Osteoblast (primary cell): ENCODE data around the gene NHSL2. TPM values are rescaled to one million over a fixed set of nuclear protein-coding genes. Genes with fewer than 3 reads are reported as not detected.

ENCODE experiments used
- DNase-seq: peaks from one replicate; pipeline ENCODE4 v3.0.0; 2011; ENCODE audit warnings: low spot score, mixed read lengths; ENCODE audit not compliant: insufficient read length; ENCODE audit errors: missing footprints
- H2AFZ ChIP-seq: 2 replicates; pipeline ENCODE4 v1.6.0; 2011; ENCODE audit warnings: mild to moderate bottlenecking, low read length
- H3K27ac ChIP-seq: 2 replicates; pipeline ENCODE4 v1.5.1; 2011; ENCODE audit warnings: mild to moderate bottlenecking, low read depth, low read length, moderate library complexity
- H3K27me3 ChIP-seq: 2 replicates; pipeline ENCODE4 v1.6.0; 2012; ENCODE audit warnings: mild to moderate bottlenecking, control low read depth, inconsistent platforms, low read length, moderate library complexity; ENCODE audit not compliant: insufficient read depth
- H3K36me3 ChIP-seq: 2 replicates; pipeline ENCODE4 v1.5.1; 2011; ENCODE audit warnings: mild to moderate bottlenecking, low read length, control low read depth, moderate library complexity; ENCODE audit not compliant: insufficient read depth
- H3K4me1 ChIP-seq: 2 replicates; pipeline ENCODE4 v1.5.1; 2011; ENCODE audit warnings: mild to moderate bottlenecking, low read length, control low read depth, moderate library complexity; ENCODE audit not compliant: insufficient read depth
- H3K4me2 ChIP-seq: 2 replicates; pipeline ENCODE4 v1.6.0; 2011; ENCODE audit warnings: mild to moderate bottlenecking, low read length; ENCODE audit not compliant: insufficient read depth
- H3K4me3 ChIP-seq: fragments of 200-600 bp; sonication (generic); 3 replicates; pipeline ENCODE4 v1.5.1; 2012; ENCODE audit warnings: mild to moderate bottlenecking, low read length, inconsistent platforms; ENCODE audit not compliant: insufficient read depth
- H3K79me2 ChIP-seq: 2 replicates; pipeline ENCODE4 v1.6.0; 2012; ENCODE audit warnings: mild to moderate bottlenecking, low read length, control low read depth, inconsistent platforms; ENCODE audit not compliant: insufficient read depth
- H3K9me3 ChIP-seq: 2 replicates; pipeline ENCODE4 v1.5.1; 2011; ENCODE audit warnings: low read depth, low read length, control low read depth
- H4K20me1 ChIP-seq: 2 replicates; pipeline ENCODE4 v1.6.0; 2012; ENCODE audit warnings: mild to moderate bottlenecking, low read length, control low read depth; ENCODE audit not compliant: insufficient read depth
- total RNA-seq: library from RNA; depleted of rRNA; stranded (reverse); fragments of >200 nt; gene quantifications from 2 replicates; pipeline ENCODE4 v1.2.3, GENCODE V29; 2012
- TF ChIP-seq, protein P1 (sequence below): IDR thresholded peaks from 2 replicates; pipeline ENCODE4 v1.5.1; 2011; ENCODE audit warnings: mild to moderate bottlenecking, low read depth, low read length, moderate library complexity; ENCODE audit errors: extremely low read depth

NHSL2 gene
- total RNA-seq, 1 donor: 1.1 TPM

DNA sequence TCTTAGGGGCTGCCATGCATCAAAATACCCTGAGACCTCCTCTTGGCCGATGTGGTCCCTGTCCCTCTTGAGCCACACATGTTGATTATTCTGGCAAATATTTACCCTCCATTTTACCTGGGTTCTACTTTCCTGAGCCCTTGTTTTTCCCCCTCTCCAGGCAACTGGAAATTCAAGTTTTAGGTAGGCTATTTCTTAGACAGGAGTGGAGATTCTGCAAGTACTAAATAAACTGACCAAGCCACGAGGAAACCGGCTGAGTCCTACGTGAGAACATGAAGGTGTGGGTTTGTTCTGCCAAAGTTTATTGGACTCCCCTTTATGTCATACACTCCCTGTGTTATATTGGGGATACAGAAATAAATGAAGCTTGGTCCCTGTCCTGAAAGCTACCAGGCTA is 133.0 kb downstream of the NHSL2 start:
- Histone ChIP-seq H3K4me2 (no peak overlapping the region), H3K36me3 (no peaks in the 10 kb centered on the region), H4K20me1 (no peaks in the 10 kb centered on the region), H3K79me2 (no peaks in the 10 kb centered on the region), H3K27ac (no peak overlapping the region), H2AFZ (no peak overlapping the region), H3K27me3 (peaks cover 37% of the 10 kb centered on the region), H3K9me3 (no peaks in the 10 kb centered on the region), H3K4me1 (no peaks in the 10 kb centered on the region), H3K4me3 (no peak overlapping the region)
- TF ChIP-seq, protein P1, sequence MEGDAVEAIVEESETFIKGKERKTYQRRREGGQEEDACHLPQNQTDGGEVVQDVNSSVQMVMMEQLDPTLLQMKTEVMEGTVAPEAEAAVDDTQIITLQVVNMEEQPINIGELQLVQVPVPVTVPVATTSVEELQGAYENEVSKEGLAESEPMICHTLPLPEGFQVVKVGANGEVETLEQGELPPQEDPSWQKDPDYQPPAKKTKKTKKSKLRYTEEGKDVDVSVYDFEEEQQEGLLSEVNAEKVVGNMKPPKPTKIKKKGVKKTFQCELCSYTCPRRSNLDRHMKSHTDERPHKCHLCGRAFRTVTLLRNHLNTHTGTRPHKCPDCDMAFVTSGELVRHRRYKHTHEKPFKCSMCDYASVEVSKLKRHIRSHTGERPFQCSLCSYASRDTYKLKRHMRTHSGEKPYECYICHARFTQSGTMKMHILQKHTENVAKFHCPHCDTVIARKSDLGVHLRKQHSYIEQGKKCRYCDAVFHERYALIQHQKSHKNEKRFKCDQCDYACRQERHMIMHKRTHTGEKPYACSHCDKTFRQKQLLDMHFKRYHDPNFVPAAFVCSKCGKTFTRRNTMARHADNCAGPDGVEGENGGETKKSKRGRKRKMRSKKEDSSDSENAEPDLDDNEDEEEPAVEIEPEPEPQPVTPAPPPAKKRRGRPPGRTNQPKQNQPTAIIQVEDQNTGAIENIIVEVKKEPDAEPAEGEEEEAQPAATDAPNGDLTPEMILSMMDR: no peak
- DNase-seq: no peak

DNA sequence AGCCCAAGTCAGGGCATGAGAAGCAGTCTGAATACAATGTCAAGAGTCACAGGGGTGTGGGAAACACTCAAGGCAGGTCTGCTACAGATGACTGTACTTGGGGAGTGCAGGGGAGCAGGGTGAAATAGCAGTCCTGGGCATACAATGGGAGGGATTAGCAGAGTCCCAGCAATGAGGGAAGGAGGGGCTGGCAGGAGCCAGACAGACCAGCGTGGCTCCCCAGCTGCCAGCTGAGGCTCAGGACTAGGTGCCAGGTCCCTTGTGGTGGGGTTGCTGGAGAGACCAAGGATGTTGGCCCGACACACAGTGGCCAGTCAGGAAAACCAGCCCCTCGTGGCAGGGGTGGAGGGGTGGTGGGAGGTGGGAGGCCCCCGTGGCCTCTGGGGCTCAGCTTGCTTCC is 134.5 kb downstream of the NHSL2 start:
- Histone ChIP-seq H3K4me1 (no peaks in the 10 kb centered on the region), H3K36me3 (no peaks in the 10 kb centered on the region), H3K9me3 (no peaks in the 10 kb centered on the region), H3K79me2 (no peaks in the 10 kb centered on the region), H4K20me1 (no peaks in the 10 kb centered on the region), H3K27me3 (peaks cover 23% of the 10 kb centered on the region), H3K4me3 (no peak overlapping the region), H2AFZ (no peak overlapping the region), H3K4me2 (no peak overlapping the region), H3K27ac (no peak overlapping the region)
- TF ChIP-seq, protein P1: no peak
- DNase-seq: no peak

DNA sequence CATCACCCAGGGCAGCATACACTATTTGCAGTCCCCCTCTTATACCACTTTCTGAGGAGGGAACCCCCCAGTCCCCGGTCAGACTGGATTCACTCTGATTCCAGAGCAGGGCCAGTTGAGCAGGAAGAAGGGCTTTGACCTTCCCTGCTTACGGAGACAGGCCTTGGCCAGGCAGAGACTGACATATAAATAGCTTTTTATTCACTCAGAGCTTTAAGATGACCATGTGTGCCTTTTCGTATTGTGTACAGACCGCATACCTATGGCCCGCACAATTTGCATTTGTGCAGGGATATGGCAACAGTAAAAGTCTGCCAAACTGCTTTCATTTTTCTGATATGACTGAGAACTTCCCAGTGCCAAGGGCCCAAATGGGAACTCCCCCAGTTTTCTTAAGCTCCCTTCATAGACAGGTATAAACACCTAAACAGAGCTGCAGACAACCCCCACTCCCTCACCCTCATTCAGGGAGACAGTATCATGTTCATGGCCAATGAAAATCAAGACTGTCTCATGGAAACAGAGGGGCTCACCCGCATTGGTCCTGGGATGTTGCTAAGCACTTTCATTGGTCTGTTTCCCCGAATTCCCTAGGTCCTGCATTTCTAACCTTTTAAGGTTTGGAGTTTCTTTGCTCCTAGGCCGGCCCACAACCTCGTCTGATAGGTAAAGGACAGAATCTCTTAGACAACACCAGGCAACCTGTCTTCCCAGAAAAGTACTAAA is 135.1 kb downstream of the NHSL2 start:
- Histone ChIP-seq H3K4me3 (no peak overlapping the region), H3K79me2 (no peaks in the 10 kb centered on the region), H3K9me3 (no peaks in the 10 kb centered on the region), H3K4me1 (no peaks in the 10 kb centered on the region), H3K27ac (no peak overlapping the region), H3K4me2 (no peak overlapping the region), H4K20me1 (no peaks in the 10 kb centered on the region), H3K27me3 (peaks cover 25% of the 10 kb centered on the region), H3K36me3 (no peaks in the 10 kb centered on the region), H2AFZ (no peak overlapping the region)
- DNase-seq: no peak
- TF ChIP-seq, protein P1: no peak

DNA sequence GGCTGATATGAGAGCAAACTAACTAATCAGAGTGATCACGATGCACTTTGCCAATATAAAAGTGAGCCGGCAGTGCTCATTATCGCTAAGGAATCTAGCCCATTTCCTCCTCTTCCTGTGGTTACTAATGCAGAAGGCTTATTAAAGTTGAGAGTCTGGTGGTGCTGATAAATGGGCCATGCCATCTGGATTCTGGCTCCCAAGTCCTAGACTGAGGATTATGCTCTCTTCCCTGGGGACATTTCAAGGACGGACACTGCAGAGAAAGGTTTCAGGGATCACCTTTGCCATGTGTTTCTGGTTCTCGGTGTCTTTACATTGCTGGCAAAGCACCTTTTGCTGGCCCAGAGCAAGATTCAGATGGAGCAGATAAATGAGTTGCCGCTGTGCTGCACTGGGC is 135.8 kb downstream of the NHSL2 start:
- H3K4me3 ChIP-seq: no peak overlapping the region
- H3K9me3 ChIP-seq: no peaks in the 10 kb centered on the region
- H3K36me3 ChIP-seq: no peaks in the 10 kb centered on the region
- no peaks in the 10 kb centered on the region for H3K4me1 ChIP-seq
- H2AFZ ChIP-seq: no peak overlapping the region
- DNase-seq: no peak
- H3K4me2 ChIP-seq: no peak overlapping the region
- no peaks in the 10 kb centered on the region for H3K79me2 ChIP-seq
- no peak overlapping the region for H3K27ac ChIP-seq
- peaks cover 25% of the 10 kb centered on the region for H3K27me3 ChIP-seq
- no peaks in the 10 kb centered on the region for H4K20me1 ChIP-seq
- TF ChIP-seq, protein P1: no peak
